Nephron (organoid): Measurements from ENCODE around the gene CASP5.
"Not testable (repeated sequence)": the region's sequence is repeated elsewhere in the genome, so short reads cannot be mapped to it uniquely, and the experiment has no call there.

ENCODE experiments used
- H3K27ac Mint-ChIP-seq, 3 experiments: 2 replicates each; pipeline ENCODE4 v1.8.0; 2020; ENCODE audit warnings: mixed read lengths in 3 of 3, mild to moderate bottlenecking in 2 of 3, moderate library complexity in 1 of 3
- H3K27me3 Mint-ChIP-seq: 2 replicates; pipeline ENCODE4 v1.8.0; 2021; ENCODE audit warnings: low read depth, mild to moderate bottlenecking, moderate library complexity, mixed read lengths
- H3K36me3 Mint-ChIP-seq: 2 replicates; pipeline ENCODE4 v1.8.0; 2020; ENCODE audit warnings: low read depth, mixed read lengths
- H3K4me1 Mint-ChIP-seq: 2 replicates; pipeline ENCODE4 v1.8.0; 2020; ENCODE audit warnings: mixed read lengths
- H3K4me3 Mint-ChIP-seq, 3 experiments: 2 replicates each; pipeline ENCODE4 v1.8.0; 2020; ENCODE audit warnings: mild to moderate bottlenecking in 3 of 3, mixed read lengths in 3 of 3, moderate library complexity in 2 of 3
- H3K9me3 Mint-ChIP-seq: 2 replicates; pipeline ENCODE4 v1.8.0; 2020; ENCODE audit warnings: mixed read lengths
- CTCF ChIP-seq, 3 experiments: fragments of 200-600 bp; sonication (generic); IDR thresholded peaks; one replicate each; pipeline ENCODE4 v1.5.0; 2021; ENCODE audit warnings: antibody characterized with exemption in 3 of 3; ENCODE audit not compliant: unreplicated experiment in 3 of 3

The CASP5 gene

GRCh38 chr11:104991994-104992393 lies 31.0 kb downstream of the CASP5 start:
- Mint-ChIP-seq H3K36me3 (peaks cover 4% of the 10 kb centered on the region), H3K4me3 (no peak overlapping the region), H3K9me3 (peaks cover 11% of the 10 kb centered on the region), H3K4me1 (no peaks in the 10 kb centered on the region), H3K27ac (no peak overlapping the region), H3K27me3 (peaks cover 3% of the 10 kb centered on the region)
- TF ChIP-seq CTCF (IDR thresholded peaks at IDR 0.05; ENCODE audit: unreplicated experiment in 3 of 3), result no peak

GRCh38 chr11:104984808-104985207 lies 38.2 kb downstream of the CASP5 start:
- Mint-ChIP-seq H3K27ac (no peak overlapping the region), H3K4me1 (no peaks in the 10 kb centered on the region), H3K36me3 (peaks cover 4% of the 10 kb centered on the region), H3K9me3 (peaks cover 11% of the 10 kb centered on the region), H3K27me3 (no peaks in the 10 kb centered on the region), H3K4me3 (no peak overlapping the region)
- no peak for TF ChIP-seq CTCF (IDR thresholded peaks at IDR 0.05; ENCODE audit: unreplicated experiment in 3 of 3)

- Mint-ChIP-seq H3K4me3 (no peak overlapping the region), H3K27ac (no peak overlapping the region), H3K4me1 (no peaks in the 10 kb centered on the region), H3K9me3 (peaks cover 2% of the 10 kb centered on the region), H3K36me3 (no peaks in the 10 kb centered on the region), H3K27me3 (no peaks in the 10 kb centered on the region)
- TF ChIP-seq CTCF (IDR thresholded peaks at IDR 0.05; ENCODE audit: unreplicated experiment in 3 of 3), result no peak
Measured at GRCh38 chr11:104979839-104980238, 43.1 kb downstream of the CASP5 start.

- Mint-ChIP-seq H3K27ac (no peak overlapping the region), H3K4me1 (peaks cover 4% of the 10 kb centered on the region), H3K27me3 (no peaks in the 10 kb centered on the region), H3K9me3 (peaks cover 38% of the 10 kb centered on the region), H3K4me3 (no peak overlapping the region), H3K36me3 (no peaks in the 10 kb centered on the region)
- no peak for TF ChIP-seq CTCF (IDR thresholded peaks at IDR 0.05; ENCODE audit: unreplicated experiment in 3 of 3)
Measured at GRCh38 chr11:104973616-104974015, 49.4 kb downstream of the CASP5 start.

GRCh38 chr11:104972924-104973323 lies 50.0 kb downstream of the CASP5 start:
- not testable (repeated sequence) for H3K4me3 Mint-ChIP-seq, H3K27me3 Mint-ChIP-seq, H3K36me3 Mint-ChIP-seq, H3K27ac Mint-ChIP-seq
- H3K4me1 Mint-ChIP-seq, result peaks cover 10% of the 10 kb centered on the region
- peaks cover 38% of the 10 kb centered on the region for H3K9me3 Mint-ChIP-seq

- H3K4me3 Mint-ChIP-seq, result no peak overlapping the region
- H3K9me3 Mint-ChIP-seq, result peaks cover 40% of the 10 kb centered on the region
- TF ChIP-seq CTCF (IDR thresholded peaks at IDR 0.05; ENCODE audit: unreplicated experiment in 3 of 3), result no peak
Measured at GRCh38 chr11:104970756-104971155, 52.2 kb downstream of the CASP5 start.

More at GRCh38 chr11:104970756-104971155, 52.2 kb downstream of the CASP5 start:
- Mint-ChIP-seq H3K4me1 (peaks cover 22% of the 10 kb centered on the region), H3K36me3 (no peaks in the 10 kb centered on the region), H3K27ac (no peak overlapping the region), H3K27me3 (no peaks in the 10 kb centered on the region)
